HuH-7 (cell line): ENCODE measurements around the gene DOCK6.
A peak's percentile ranks its signal among the peaks of the same experiment; 100 is the strongest.

Experiments used
- DNase-seq: peaks from one replicate; pipeline ENCODE4 v3.0.0; 2011; ENCODE audit warnings: low spot score

DOCK6 gene

GRCh38 chr19:11261971-11262839, at the start of gene DOCK6:
TSS of gene DOCK6 (minus strand) at chr19:11262524. CDS start at chr19:11262440, 84 bp downstream.
- no peak for DNase-seq

DNA sequence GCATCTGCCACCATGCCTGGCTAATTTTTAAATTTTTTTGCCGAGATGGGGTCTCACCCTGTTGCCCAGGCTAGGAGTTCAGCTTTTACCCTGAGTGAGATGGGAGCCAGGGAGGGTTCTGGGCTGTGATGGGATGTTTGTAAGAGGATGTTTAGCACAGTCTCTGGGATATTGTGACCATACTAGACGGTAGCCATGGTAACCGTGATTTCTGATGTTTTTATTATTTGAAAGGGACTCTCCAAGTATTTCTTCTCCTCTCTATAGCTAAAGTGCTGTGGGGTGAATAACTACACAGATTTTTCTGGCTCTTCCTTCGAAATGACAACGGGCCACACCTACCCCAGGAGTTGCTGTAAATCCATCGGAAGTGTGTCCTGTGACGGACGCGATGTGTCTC, 44.0 kb upstream of the DOCK6 start:
- DNase-seq: no peak

DNA sequence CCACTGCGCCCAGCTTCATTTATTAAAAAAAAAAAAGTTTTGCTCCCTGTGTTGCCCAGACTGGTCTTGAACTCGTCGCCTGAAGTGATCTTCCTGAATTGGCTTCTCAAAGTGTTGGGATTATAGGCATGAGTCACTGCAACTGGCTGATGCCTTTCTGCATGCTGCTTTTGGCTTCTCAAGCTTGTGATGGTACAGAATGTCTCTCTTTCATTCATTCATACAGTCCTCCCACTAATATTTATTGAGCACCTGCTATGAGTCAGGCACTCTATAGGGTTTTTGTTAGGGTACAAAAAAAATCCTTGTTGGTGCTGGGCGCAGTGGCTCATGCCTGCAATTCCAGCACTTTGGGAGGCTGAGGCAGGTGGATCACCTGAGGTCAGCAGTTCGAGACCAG, 42.6 kb upstream of the DOCK6 start:
- no peak for DNase-seq

DNA sequence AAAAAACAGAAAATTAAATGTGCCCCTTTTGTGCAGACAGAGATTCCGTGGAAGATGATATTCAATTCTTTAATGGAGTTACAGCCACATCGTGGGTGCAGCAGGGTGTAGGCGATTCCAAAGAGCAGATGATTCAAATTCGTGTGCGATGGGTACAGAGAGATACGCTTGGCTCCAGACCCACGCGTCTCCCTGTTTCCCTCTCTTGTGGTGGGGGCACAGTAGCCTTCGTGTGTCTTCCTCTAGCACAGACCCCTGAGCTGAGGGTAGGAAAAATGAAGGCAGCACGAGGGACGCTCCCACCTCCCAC, 38.4 kb upstream of the DOCK6 start:
- no peak for DNase-seq

- no peak for DNase-seq
Observed at GRCh38 chr19:11299946-11300810, 37.9 kb upstream of the DOCK6 start.

- no peak for DNase-seq
Observed at GRCh38 chr19:11296264-11296663, 33.9 kb upstream of the DOCK6 start.

DNA sequence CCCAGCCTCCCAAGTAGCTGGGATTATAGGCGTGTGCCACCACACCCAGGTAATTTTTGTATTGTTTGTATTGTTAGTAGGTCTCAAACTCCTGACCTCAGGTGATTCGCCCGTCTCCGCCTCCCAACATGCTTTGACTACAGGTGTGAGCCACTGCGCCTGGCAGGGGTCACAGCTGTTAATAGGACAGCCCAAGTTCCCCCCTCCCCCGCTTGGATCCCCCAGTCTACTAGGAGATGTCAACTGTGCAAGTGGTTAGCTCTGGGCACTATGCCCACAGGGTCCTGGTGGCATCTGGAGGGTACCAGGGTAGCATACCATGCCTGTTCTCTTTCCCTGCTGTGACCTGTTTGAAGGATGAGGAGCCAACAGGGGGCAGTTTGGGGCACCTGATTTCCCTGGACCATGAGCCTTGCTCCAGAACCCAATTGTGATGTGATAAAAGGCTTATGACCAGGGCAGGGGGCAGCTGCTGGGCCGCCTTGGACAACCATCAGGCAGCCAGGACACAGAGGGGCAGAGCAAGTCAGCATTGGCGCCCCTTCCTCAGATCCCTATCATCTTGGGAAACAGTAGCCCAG, 33.4 kb upstream of the DOCK6 start, which contains the start of gene TSPAN16:
Gene TSPAN16 (plus strand): TSS at position 496 of the 581 bp plus-strand sequence. CDS start 138 bp downstream, outside the sequence.
- no peak for DNase-seq

DNA sequence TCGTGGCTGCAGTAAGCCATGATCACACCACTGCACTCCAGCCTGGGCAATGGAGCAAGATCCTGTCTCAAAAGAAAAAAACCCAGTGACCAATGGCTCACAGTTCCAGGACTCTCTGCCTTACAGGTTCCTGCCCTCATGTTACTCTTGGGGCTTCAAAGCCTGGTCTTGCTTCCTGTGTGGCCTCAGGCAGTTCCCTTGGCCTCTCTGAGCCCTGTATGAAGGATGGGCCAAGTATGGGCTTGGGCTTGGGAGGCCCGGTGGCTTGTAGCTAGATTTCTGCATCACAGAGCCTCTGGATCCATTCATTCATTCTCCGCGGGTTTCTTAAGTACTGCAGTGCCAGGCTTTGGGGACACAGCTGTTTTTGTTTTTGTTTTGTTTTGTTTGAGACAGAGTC, 32.9 kb upstream of the DOCK6 start:
- no peak for DNase-seq

GRCh38 chr19:11293433-11294389, 31.4 kb upstream of the DOCK6 start:
- peak; percentile 83 for DNase-seq

DNA sequence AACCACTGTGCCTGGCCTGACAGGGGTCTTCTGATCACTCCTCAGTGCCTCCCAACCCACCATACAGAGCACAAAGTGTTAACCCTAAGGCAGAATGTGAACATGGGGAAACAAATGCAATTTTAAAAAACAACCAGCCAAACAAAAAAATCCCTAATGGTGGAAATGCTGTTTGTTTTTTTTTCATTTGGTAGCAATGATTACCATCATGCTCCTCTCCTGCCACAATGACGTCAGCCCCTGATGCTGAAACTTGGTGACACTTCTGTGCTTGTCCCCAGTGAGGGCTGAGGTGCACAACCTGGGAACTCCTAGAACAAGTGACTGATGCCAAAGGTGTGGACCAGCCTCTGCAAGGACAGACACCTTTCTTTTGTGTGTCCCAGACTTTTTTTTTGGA, 29.7 kb upstream of the DOCK6 start:
- no peak for DNase-seq

DNA sequence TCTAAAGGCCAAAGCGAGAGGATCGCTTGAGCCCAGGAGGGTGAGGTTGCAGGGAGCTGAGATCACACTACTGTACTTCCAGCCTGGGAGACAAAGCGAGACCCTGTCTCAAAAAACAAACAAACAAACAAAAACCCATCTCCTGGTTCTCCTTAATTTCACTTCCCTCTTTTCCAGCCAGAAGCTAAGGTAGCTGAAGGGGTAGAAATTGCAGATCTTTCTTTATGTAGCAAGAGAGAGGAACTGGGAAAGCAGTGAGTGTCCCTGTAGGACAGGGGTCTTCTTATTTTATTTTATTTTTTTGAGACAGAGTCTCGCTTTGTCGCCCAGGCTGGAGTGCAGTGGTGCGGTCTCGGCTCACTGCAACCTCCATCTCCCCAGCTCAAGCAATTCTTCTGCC, 29.1 kb upstream of the DOCK6 start:
- DNase-seq: no peak

GRCh38 chr19:11290256-11290655, 27.9 kb upstream of the DOCK6 start:
- no peak for DNase-seq

DNA sequence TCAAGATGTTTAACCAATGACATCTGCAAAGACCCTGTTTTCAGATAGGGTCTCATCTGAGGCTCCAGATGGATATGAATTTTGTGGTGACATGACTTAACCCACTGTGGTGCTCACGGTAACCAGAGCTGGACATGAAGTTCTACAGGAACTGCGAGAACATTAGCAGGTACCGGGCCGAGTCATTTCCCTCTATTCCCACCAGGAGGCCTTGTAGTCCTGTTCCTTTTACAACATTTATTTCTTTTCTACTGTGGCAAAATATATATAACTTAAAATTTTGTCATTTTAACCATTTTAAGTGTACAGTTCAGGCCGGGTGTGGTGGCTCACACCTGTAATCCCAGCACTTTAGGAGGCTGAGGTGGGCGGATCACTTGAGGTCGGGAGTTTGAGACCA, 26.0 kb upstream of the DOCK6 start:
- no peak for DNase-seq

DNA sequence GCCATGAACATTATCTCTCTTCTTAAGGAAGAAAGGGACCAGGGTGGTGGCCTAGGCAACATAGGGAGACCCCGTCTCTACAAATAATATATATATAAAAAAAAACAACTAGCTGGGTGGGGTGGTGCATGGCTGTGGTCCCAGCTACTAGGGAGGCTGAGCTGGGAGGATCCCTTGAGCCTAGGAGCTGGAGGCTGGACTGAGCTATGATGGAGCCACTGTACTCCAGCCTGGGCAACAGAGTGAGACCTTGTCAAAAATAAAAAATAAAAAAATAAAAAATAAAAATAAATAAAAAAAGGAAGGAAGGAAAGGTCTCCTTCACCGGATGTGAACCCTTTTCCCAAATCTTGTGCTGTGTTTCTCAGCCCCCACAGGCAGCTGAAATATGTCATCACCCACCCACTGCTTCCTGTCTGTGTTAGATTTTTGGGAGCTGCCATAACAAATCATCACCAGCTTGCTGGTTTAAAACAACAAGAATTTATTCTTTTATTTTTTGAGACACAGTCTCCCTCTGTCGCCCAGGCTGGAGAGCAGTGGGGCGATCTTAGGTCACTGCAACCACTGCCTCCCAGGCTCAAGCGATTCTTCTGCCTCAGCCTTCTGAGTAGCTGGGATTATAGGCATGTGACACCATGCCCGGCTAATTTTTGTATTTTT, 24.1 kb upstream of the DOCK6 start:
- no peak for DNase-seq

GRCh38 chr19:11284515-11284914, 22.2 kb upstream of the DOCK6 start:
- DNase-seq: no peak

DNA sequence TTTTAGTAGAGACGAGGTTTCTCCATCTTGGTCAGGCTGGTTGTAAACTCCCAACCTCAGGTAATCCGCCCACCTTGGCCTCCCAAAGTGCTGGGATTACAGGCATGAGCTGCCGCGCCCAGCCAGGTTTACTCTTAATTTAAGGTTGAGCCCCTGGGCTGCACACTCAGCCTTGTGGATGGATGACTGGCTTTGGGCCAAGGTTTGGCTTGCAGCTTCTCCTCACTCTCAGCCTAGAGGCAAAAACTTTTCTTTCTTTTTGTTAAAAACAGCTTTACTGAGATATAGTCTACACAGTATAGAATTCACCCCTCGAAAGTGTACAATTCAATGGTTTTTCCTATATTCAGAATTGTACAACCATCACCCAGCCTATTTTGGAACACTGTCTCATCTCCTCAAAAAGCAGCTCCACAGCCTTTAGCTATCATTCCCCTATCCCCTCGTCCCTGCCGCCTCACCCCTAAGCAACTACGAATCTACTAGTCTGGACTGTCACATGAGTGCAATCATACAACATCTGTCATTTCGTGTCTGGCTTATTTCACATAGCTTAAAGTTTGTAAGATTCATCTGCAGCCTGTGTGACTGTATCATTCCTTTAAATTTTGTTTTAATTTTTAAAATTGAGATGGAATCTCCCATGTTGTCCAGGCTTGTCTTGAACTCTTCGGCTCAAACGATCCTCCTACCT, 19.2 kb upstream of the DOCK6 start:
- no peak for DNase-seq

- DNase-seq: no peak
Observed at GRCh38 chr19:11279505-11280236, 17.3 kb upstream of the DOCK6 start.

DNA sequence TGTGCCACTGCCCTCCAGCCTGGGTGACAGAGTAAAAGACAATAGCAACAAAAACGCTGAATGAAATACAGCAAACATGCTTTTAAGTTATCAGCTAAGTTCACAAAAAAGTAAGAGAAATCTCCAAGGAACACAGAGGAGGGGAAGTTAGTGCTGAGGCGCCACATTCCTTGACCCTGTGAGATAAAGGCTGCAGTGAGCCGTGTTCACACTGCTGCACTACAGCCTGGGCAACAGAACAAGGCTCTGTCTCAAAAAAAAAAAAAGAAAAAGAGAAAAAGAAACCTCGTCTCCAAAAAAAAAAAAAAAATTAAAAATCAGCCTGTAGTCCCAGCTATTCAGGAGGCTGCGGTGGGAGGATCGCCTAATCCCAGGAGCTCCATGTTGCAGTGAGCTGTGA, 16.3 kb upstream of the DOCK6 start:
- DNase-seq: no peak

DNA sequence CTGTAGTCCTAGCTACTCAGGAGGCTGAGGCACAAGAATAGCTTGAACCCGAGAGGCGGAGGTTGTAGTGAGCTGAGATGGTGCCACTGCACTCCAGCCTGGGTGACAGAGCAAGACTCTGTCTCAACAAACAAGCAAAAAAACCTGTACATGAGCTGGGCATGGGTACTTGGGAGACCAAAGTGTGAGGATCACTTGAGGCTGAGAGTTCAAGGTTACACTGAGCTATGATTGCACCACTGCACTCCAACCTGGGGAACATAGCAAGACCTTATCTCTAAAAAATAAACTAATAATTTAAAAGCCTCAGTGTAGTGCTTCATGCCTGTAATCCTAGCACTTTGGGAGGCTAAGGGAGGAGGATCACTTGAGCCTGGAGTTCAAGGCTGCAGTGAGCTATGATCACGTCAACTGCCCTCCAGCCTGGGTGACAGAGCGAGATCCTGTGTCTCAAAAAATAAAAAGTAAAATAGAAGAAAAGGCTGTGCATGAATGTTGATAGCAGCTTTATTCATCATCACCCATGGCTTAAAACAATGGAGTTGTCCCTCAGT, 12.3 kb upstream of the DOCK6 start:
- DNase-seq: no peak
